Right ventricle myocardium inferior (tissue), 1 donor: Measurements from ENCODE around the gene EEF2KMT. TPM values are rescaled to one million over a fixed set of nuclear protein-coding genes. Genes with fewer than 3 reads are reported as not detected.
A peak's percentile ranks its signal among the peaks of the same experiment; 100 is the strongest.
"Not testable (repeated sequence)": the region's sequence is repeated elsewhere in the genome, so short reads cannot be mapped to it uniquely, and the experiment has no call there.

Source experiments
- ATAC-seq: fragments of 200-7000 bp; cut with Tn5 transposase; one replicate; pipeline ENCODE4 v1.9.1; 2020; ENCODE audit warnings: mild to moderate bottlenecking, moderate library complexity
- DNase-seq: peaks from one replicate; pipeline ENCODE4 v3.0.0; 2021; ENCODE audit errors: missing footprints
- intact Hi-C: fragments of 100-400 bp; cut with DNase I; formaldehyde crosslinking; loops from one replicate; pipeline ENCODE4 v1.11.0; 2022
- total RNA-seq: library from RNA; stranded (reverse); fragmentation: NEBNext Ultra II Directional; extraction: Animal tissue kit (Norgen Biotek cat#: 25700); gene quantifications from one replicate; pipeline ENCODE4 v1.2.1, GENCODE V29; 2021
- donor health status: DM: no; HTN: yes; CAD: no; lungs with severe emphysema.

EEF2KMT gene
- total RNA-seq, 1 donor from 2014 or later: 5.7 TPM

DNA sequence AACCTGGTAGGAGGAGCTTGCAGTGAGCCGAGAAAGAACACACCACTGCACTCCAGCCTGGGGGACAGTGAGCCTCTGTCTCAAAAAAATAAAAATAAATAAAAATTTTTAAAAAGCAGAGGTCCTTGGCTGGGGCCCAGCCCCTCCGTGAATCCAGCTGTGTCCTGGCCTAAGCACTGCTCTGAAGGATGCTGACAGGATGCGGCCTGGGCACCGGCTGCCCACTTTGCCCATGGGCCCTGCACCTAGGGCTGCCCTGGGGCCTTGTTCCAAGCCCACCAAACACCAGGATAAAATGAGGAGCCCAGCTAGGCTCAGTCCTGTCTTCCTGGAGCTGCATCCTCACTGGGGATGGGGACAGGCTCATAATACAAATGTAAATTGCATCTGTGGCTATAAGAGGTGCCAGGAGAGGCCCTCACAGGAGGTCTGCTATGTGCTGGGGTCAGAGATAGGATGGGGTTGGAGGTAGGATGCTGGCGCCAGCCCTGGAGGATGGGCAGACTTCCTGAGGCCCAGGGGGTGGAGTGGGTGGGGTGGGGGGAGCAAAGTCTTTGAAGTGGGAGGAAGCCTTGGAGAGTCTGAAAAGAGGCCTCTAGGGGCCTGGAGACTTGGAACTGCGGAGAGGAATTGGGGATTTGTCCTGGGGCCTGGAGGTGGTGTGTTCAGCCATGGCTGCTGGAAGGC lies 38.1 kb downstream of the EEF2KMT start:
- no peak for DNase-seq
- no peak for ATAC-seq
- intact Hi-C loops: no loop called here

DNA sequence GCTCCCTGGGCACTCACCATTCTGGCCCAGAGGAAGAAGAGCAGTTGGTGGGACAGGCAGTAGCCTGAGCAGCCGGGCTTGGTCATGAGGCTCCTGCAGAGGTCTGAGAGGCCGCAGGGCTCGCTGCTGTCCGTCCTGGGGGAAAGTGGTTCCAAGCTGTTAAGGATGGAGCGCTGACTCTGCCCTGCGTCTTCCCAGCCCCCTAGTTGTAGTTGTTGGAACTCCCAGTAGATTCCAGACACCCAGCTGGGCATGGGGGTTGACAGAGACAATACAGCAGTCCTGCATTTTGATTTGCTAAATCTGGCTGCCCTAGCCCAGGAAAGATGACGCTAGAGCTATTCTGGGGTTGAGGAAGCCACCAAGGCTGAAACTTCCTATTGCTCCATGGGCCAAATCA lies 39.1 kb downstream of the EEF2KMT start:
- intact Hi-C loops: no loop called here
- DNase-seq (no peak), ATAC-seq (no peak)

DNA sequence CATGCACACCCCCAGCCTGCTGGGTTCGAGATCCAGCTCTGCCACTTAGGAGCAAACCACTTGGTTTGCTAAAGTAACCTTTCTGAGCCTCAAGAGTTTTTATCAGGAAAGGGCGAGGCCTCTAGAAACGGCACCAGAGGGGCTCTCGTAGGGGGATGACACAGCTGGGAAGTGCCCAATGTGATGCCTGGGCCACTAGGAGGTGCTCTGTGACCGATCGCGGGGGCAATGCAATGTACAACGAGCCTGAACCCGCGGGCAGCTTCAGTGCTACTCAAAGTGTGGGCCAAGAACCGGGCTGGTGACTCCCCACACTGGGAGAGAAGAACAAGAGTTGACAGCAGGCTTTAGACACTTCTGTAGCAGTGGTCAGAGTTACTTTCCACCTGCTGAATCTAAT lies 41.2 kb downstream of the EEF2KMT start:
- ATAC-seq (no peak), DNase-seq (no peak)
- intact Hi-C loops: no loop called here

DNA sequence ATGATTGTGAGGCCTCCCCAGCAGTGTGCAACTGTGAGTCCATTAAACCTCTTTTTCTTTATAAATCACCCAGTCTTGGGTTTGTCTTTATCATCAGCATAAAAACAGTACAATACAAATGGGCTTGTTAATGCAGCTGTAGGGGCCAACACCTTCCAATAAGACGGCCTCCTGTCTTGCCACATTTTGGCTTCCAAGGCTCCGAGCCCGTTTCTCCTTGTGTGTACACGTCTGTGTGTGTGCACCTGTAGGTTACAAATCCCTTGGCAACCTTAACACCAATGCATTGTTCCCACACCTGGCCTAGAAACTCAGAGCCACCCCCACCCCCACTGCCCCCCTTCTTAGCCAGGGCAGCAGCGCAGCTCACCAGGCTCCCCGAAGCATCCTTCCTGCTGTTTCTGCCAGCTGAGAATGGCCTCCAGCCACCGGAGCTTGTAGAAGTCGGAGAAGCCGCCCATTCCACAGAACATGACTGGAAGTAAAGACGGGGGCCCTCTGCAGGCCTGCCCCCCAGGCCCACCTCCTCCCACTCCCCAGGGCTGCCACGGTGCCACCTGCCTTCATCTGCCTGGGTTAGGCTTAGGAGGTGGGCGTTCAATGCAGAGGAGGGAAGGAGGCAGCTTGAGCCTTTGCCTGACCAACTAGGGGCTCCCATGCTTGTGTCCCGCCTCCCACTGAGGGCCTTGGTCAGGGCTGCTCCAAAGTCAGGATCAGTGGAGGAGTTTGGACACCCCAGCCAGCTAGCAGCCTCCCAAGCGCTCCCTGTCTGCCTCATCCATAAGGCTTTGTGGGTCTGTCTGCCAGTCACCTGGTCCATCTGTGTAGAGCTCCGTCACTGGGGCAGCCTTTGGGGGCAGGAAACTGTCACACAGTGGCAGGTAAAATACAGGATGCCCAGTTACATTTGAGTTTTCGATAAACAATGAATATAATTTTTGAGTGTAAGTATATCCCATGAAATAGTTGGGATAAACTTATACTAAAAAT lies 42.4 kb downstream of the EEF2KMT start:
- DNase-seq: no peak
- intact Hi-C loops: no loop called here

DNA sequence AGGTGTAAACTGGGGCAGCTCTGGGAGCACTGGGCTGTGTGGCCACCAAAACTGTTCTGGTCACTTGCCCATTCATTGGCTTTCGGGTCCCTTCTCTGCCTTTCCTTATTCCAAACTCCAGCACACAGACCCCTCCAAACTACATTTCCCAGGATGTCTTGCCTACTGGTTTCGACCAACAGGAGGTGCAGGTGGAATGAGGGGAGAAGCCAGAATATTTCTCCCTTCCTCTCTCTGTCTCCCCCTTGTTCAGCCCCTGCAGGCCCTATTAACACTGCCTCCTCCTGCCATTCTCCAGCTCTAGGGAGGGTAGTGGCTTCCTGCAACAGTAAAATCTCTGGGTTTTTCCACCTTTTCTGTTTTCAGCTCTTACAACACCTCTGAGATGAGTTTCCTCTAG lies 50.7 kb downstream of the EEF2KMT start:
- ATAC-seq (no peak), DNase-seq (no peak)
- intact Hi-C loops: no loop called here

More for the DNA sequence above, 42.4 kb downstream of the EEF2KMT start:
- ATAC-seq: no peak

DNA sequence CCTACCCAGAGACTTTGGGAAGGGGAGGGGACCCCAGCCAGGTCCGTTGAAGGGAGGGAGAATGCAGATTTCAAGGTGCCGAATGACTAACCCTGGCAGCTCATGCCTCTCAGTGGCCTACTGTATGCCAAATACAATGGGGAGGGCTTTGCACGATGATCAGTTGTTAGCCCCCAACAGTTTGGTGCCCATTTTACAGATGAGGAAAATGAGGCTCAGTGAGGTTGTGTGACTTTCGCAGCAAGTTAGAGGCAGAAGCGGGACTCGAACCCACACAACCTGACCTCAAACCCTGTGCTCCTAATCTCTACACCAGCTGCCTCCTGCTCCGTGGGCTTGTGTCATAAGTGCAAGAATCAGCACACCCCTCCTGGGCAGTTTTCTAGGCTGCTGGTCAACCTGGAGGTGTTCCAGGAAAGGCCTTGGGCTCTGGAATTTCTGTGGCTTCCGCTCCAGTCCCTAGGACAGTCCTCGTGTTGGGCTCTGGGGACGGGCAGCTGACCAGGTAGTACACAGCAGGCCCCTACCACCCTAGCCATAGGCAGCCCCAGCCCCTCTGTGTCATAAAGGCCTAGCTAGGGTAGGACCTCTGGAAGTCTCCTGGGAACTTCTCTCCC lies 52.0 kb downstream of the EEF2KMT start:
- intact Hi-C loops: no loop called here
- peak; percentile 33 for DNase-seq
- ATAC-seq: no peak

DNA sequence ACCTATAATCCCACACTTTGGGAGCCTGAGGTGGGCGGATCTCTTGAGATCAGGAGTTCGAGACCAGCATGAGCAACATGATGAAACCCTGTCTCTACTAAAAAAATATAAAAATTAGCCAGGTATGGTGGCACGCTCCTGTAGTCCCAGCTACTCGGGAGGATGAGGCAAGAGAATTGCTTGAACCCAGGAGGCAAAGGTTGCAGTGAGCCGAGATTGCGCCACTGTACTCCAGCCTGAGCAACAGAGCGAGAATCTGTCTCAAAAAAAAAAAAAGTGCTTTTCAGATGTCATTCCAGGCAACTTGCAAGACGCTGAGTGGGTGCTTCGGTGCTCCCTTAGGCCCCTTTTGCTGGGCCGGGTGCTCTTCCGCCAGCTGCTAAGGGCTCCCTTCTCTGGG lies 53.0 kb downstream of the EEF2KMT start:
- intact Hi-C loops, ATAC-seq: not testable (repeated sequence)

DNA sequence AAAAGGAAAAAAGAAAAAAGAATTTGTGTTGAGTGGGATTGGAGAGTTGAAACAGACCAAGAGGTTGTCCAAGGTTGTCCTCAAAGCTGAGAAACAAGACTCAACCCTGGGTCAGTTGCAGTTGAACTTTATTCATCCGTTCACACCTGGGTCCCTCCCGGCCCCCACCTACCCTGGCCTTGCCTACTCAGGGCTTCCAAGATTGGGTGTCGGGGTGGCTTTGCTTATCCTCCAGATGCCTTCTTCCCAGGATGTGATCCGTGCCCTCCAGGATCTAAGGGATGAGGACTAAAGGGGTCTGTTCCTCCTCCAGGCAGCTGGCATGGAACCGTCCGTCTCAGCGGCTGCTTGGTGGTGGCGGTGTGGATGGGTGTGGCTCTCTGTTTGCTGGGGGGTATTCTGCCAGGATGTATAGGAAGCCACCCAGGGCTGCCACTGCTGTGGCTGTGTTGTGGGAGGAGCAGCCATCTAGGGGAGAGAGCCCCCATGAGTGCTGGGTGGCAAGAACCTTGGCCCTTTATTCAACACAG lies 53.5 kb downstream of the EEF2KMT start:
- no peak for ATAC-seq
- intact Hi-C loops: no loop called here
- peak; percentile 23 for DNase-seq

More for the DNA sequence above, 53.0 kb downstream of the EEF2KMT start:
- DNase-seq: not testable (repeated sequence)

DNA sequence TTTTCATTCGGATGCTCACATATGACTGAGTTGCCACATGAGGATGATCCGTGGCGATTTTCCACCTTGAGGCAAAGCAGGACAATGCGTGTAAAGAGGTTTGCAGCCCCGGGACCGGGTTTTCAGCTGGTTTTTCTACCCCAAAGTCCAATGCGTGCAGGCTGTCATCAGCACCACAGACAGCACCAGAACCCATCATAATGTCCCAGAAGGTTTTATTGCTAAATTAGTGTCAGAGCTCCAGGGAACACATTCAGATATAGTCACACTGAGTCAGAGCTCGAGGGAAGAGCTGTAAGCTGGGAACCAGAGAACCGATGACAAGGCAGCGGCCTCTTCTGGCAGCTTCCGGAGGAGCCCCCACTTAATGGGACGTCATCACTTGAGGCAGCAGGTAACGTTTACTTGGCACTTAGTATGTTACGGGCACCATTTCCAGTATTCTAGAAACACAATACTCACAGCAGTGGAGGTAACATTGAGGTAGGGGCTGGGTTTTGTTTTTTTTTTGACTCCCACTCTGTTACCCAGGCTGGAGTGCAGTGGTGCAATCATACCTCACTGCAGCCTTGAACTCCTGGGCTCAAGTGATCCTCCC lies 54.9 kb downstream of the EEF2KMT start:
- intact Hi-C loops: no loop called here
- no peak for DNase-seq

DNA sequence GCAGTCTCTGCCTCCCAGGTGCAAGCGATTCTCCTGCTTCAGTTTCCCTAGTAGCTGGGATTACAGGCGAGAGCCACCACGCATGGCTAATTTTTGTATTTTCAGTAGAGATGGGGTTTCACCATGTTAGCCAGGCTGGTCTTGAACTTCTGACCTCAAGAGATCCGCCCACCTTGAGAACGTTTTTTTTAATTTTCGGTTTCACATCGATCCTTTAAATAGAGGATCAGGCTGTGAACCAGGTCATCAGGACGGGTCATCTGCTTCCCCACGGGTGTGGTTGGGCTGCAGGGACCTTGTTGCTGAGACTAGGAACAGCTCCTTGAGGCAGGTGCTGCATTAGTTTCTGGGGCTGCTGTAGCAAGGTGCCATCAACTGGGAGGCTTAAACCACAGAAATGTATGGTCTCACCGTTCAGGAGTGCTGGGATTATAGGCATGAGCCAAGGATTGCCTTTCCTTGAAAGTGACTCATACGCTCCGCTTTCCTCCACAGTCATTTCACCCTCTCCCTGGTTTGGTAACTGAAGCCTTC lies 55.9 kb downstream of the EEF2KMT start:
- no peak for ATAC-seq
- intact Hi-C loops: no loop called here
- peak; percentile 33 for DNase-seq

More for the DNA sequence above, 54.9 kb downstream of the EEF2KMT start:
- ATAC-seq: no peak

DNA sequence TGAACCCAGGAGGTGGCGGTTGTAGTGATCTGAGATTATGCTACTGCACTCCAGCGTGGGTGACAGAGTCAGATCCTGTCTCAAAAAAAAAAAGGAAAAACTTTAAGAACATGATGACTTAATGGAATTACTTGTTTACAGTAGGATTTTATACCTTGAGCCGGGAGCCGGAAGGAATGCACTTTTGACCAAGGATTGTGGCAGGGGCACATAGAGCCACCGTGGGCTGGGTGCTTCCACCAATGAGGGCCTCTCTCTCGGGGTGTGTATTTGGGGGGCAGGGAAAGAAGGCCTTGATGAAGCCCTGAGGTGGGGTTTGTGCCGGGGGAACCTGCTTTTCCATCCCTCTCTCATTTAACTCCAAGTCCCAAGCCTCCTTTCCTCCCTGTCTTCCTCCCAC lies 57.1 kb downstream of the EEF2KMT start:
- intact Hi-C loops: no loop called here
- peak; percentile 11 for DNase-seq
- no peak for ATAC-seq

DNA sequence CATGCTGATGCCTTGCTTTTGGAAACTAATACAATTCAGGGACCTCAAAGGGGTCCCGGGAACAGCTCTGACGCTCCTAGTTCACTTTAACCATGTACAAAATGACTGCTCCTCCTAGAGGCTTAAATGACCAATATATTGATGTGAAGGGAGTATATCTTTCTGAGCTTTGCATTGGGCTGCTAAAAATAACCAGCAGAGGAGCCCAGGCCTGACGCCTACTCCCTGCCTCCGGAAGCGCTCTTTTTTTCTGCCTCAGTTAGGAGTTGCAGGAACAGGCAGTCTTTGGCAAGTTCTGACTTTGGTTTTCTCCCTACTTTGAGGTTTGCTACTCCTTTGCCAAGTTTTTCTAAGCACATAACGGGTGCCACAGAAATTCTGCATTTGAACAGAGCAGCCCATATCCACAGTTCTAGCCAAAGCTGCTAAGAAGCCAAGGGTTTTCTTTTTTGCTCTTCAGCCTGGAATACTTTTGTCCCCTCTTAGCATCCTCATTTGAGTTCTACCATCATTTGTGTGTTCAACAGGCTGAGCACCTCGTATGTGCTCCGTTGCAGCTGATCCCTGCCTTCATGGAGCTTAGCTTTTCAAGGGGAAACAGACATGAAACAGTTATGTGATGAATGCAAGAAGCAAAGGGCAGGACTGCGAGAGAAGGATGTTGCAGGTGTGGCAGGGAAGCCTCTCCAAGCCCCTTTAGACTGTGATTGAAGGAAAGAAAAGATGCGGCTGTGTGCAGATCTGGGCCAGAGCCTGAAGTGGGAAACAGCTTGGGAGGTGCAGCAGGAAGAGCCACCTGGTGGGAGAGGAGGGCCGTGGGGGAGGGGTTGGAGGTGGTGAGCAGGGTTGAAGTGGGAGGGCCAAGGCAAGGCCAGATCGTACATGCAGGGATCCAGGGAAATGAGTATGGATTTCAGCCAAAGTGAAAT lies 61.1 kb downstream of the EEF2KMT start:
- ATAC-seq: no peak
- intact Hi-C loops: no loop called here
- DNase-seq: peak; percentile 8

DNA sequence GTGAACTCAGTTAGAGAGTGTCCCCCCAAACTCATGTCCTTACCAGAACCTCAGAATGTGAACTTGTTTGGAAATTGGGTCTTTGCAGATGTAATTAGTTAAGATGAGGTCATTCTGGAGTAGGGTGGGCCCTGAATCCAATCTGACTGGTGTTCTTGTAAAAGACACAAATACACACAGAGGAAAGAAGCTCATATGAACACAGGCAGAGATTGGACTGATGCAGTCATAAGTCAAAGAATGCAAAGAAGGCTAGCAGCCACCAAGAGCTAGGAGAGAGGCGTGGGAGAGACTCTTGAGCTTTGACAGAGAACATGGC lies 61.7 kb downstream of the EEF2KMT start:
- DNase-seq: no peak
- no peak for ATAC-seq
- intact Hi-C loops: no loop called here

Other genes with a start within 250 kb of the EEF2KMT start
- 20.2 TPM for gene PPL, start 160.6 kb downstream of the EEF2KMT start, total RNA-seq
- gene SEC14L5, start 139.5 kb downstream of the EEF2KMT start, total RNA-seq: 23.5 TPM
- gene NAGPA, start 63.9 kb downstream of the EEF2KMT start, total RNA-seq: 6.5 TPM
- 3.5 TPM for gene C16orf89, start 31.8 kb downstream of the EEF2KMT start, total RNA-seq
- gene ALG1, start 26.0 kb downstream of the EEF2KMT start, total RNA-seq: 7.7 TPM